Smooth muscle cell (in vitro differentiated cells): Measurements from ENCODE around the gene GATC. TPM values are rescaled to one million over a fixed set of nuclear protein-coding genes. Genes with fewer than 3 reads are reported as not detected.

Experiments used
- DNase-seq: peaks from one replicate; lab custom pipeline; 2025; ENCODE audit not compliant: unreplicated experiment; lab: John Stamatoyannopoulos, UW
- H2AFZ ChIP-seq: fragments of 200-600 bp; sonication (generic); 2 replicates; pipeline ENCODE4 v1.6.0; 2016; ENCODE audit warnings: antibody characterized with exemption, low read depth, mild to moderate bottlenecking
- H3F3A ChIP-seq: fragments of 200-600 bp; sonication (generic); 2 replicates; pipeline ENCODE4 v1.6.0; 2017; ENCODE audit warnings: antibody characterized with exemption, low read depth
- H3K27ac ChIP-seq: fragments of 200-600 bp; sonication (generic); 2 replicates; pipeline ENCODE4 v1.5.1; 2016; ENCODE audit warnings: low read depth, mild to moderate bottlenecking
- H3K27me3 ChIP-seq: fragments of 200-600 bp; sonication (generic); 2 replicates; pipeline ENCODE4 v1.6.1; 2016; ENCODE audit warnings: low read depth, mild to moderate bottlenecking
- H3K36me3 ChIP-seq: fragments of 200-600 bp; sonication (generic); 2 replicates; pipeline ENCODE4 v1.5.1; 2016; ENCODE audit warnings: low read depth
- H3K4me1 ChIP-seq: fragments of 200-600 bp; sonication (generic); 2 replicates; pipeline ENCODE4 v1.5.1; 2016; ENCODE audit warnings: low read depth
- H3K4me2 ChIP-seq: fragments of 200-600 bp; sonication (generic); 2 replicates; pipeline ENCODE4 v1.6.0; 2016; ENCODE audit warnings: mild to moderate bottlenecking
- H3K4me3 ChIP-seq: fragments of 200-600 bp; sonication (generic); 2 replicates; pipeline ENCODE4 v1.5.1; 2016; ENCODE audit warnings: mild to moderate bottlenecking
- H3K79me2 ChIP-seq: fragments of 200-600 bp; sonication (generic); 2 replicates; pipeline ENCODE4 v1.6.0; 2016; ENCODE audit warnings: low read depth, mild to moderate bottlenecking
- H3K9ac ChIP-seq: fragments of 200-600 bp; sonication (generic); 2 replicates; pipeline ENCODE4 v1.6.0; 2016; ENCODE audit warnings: low read depth
- H3K9me3 ChIP-seq: fragments of 200-600 bp; sonication (generic); replicated peaks from 2 replicates; pipeline ENCODE4 v1.5.1; 2016; ENCODE audit warnings: low read depth
- H4K20me1 ChIP-seq: fragments of 200-600 bp; sonication (generic); 2 replicates; pipeline ENCODE4 v1.6.0; 2016; ENCODE audit warnings: low read depth
- CTCF ChIP-seq: fragments of 200-600 bp; sonication (generic); IDR thresholded peaks from 2 replicates; pipeline ENCODE4 v1.5.1; 2017; ENCODE audit warnings: borderline replicate concordance, mild to moderate bottlenecking, antibody characterized with exemption; ENCODE audit not compliant: insufficient read depth, poor library complexity, severe bottlenecking
- WGBS: methylation state at CpG from one replicate; pipeline ENCODE4 v1.1.7; 2016; ENCODE audit warnings: low lambda C conversion rate; 5-methylcytosine and 5-hydroxymethylcytosine counted together
- polyA plus RNA-seq: library from polyadenylated mRNA; unstranded; fragments of >200 nt; fragmentation: Nextera tagmentation; extraction: Ambion mirVana; gene quantifications from 2 replicates; pipeline ENCODE4 v1.2.1, GENCODE V29; 2016
- total RNA-seq: library from RNA; depleted of rRNA; stranded (reverse); fragments of >200 nt; gene quantifications from 2 replicates; pipeline ENCODE4 v1.2.3, GENCODE V29; 2014

GATC gene
- total and polyA plus RNA-seq, 2 experiments from 2014 or later = 10.3 to 22.2 TPM

DNA sequence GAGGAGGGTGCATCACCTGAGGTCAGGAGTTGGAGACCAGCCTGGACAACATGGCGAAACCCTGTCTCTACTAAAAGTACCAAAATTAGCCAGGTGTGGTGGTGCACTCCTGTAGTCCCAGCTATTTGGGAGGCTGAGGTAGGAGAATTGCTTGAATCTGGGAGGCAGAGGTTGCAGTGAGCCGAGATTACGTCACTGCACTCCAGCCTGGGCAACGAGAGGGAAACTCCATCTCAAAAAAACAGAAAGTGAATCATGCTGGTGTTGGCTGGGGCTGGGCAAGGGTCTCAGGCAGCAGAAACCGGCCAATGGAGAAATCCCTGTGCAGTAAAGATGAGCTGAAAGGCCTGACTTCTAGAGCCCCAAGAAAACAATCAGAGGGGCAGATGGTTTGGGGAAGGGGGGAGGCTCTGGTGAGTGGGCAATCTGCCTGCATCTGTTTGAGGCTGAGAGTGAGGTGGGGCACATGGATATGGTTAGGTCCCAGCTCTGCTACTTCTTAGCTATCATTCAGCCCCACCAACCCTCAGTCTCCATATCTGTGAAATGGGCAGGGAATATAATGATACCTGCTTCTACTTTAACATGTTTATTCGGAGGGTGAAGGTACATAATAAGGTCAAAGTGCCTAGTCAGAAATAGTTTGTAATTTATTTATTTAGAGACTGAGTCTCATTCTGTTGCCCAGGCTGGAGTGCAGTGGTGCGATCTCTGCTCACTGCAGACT, 29.6 kb upstream of the GATC start:
- WGBS = 88% methylated on average over 7 of the region's 7 CpGs

GRCh38 chr12:120417917-120418580, 28.2 kb upstream of the GATC start:
- Histone ChIP-seq H3K4me3 (no peak overlapping the region), H3K9me3 (no peaks in the 10 kb centered on the region), H3K79me2 (no peaks in the 10 kb centered on the region), H3K4me2 (no peak overlapping the region), H3F3A (no peaks in the 10 kb centered on the region), H4K20me1 (no peaks in the 10 kb centered on the region), H3K27ac (no peak overlapping the region), H3K36me3 (no peaks in the 10 kb centered on the region), H3K4me1 (peaks cover 8% of the 10 kb centered on the region), H3K27me3 (no peaks in the 10 kb centered on the region), H2AFZ (no peak overlapping the region), H3K9ac (no peak overlapping the region)
- 79% methylated on average over 4 of the region's 4 CpGs for WGBS
- TF ChIP-seq CTCF = no peak
- DNase-seq = no peak

More for the DNA sequence above, 29.6 kb upstream of the GATC start:
- no peaks in the 10 kb centered on the region for H4K20me1 ChIP-seq
- no peaks in the 10 kb centered on the region for H3F3A ChIP-seq
- H3K9ac ChIP-seq = no peak overlapping the region
- TF ChIP-seq CTCF = no peak
- no peaks in the 10 kb centered on the region for H3K9me3 ChIP-seq
- no peak overlapping the region for H3K4me2 ChIP-seq
- no peaks in the 10 kb centered on the region for H3K79me2 ChIP-seq
- no peak overlapping the region for H2AFZ ChIP-seq
- H3K4me3 ChIP-seq = no peak overlapping the region
- no peaks in the 10 kb centered on the region for H3K36me3 ChIP-seq
- DNase-seq = no peak
- no peaks in the 10 kb centered on the region for H3K27me3 ChIP-seq
- H3K27ac ChIP-seq = no peak overlapping the region
- peaks cover 11% of the 10 kb centered on the region for H3K4me1 ChIP-seq

DNA sequence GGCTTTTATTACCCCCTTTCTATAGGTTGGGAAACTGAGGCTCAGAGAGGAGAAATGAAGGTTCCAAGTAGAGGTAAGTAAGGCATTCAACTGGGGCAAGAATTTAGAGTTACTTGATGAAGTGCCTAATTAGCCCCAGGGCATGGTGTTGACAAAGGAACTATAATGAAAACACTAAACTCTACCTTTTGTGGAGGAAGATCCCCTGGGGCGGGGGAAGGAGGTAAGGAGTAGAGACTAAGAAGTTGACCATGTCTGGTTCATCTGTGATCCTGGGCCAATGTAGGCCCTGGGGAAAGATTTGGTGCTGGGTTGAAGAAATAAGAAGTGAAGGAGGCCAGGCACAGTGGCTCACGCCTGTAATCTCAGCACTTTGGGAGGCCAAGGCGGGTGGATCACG, 24.5 kb upstream of the GATC start:
- no peak overlapping the region for H3K9ac ChIP-seq
- TF ChIP-seq CTCF = no peak
- DNase-seq = no peak

More for the DNA sequence above, 24.5 kb upstream of the GATC start:
- no peaks in the 10 kb centered on the region for H3K4me1 ChIP-seq
- WGBS = 76% methylated on average over 4 of the region's 4 CpGs
- no peak overlapping the region for H3K4me2 ChIP-seq
- no peaks in the 10 kb centered on the region for H4K20me1 ChIP-seq
- no peak overlapping the region for H3K27ac ChIP-seq
- no peak overlapping the region for H2AFZ ChIP-seq
- H3K9me3 ChIP-seq = no peaks in the 10 kb centered on the region
- H3F3A ChIP-seq = no peaks in the 10 kb centered on the region
- no peak overlapping the region for H3K4me3 ChIP-seq
- H3K36me3 ChIP-seq = no peaks in the 10 kb centered on the region
- no peaks in the 10 kb centered on the region for H3K27me3 ChIP-seq
- H3K79me2 ChIP-seq = no peaks in the 10 kb centered on the region
